ENCODE data around the gene TTC22. TPM values are rescaled to one million over a fixed set of nuclear protein-coding genes. Genes with fewer than 3 reads are reported as not detected.

The TTC22 gene
- not detected in 2 replicates for total RNA-seq
- not detected for polyA plus RNA-seq (2012)

GRCh38 chr1:54800899-54801759 lies at the start of gene TTC22:
TSS of gene TTC22 (minus strand) at chr1:54801323. CDS start at chr1:54801163, 160 bp downstream.
- no peak for DNase-seq (ENCODE audit: low read depth)

DNA sequence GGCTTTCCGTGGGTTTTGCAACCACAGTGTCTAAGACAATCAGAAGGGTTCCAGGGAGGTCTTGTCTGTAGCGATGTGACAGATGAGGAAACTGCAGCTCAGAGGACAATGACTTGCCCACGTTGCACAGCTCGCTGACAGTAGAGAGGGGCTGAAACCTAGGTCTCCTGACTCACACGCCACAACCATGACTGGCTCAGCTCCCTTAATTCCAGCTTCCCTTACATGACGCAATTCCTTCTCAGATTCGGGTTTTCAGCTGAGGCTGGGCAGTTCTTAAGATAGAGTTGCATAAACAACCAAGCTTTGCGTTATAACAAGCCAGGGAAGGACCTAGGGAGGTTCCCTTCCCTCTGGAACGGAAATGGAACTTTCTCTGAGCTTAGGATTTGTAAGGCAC lies 49.6 kb upstream of the TTC22 start:
- peak; percentile 81 for DNase-seq (ENCODE audit: low read depth)

DNA sequence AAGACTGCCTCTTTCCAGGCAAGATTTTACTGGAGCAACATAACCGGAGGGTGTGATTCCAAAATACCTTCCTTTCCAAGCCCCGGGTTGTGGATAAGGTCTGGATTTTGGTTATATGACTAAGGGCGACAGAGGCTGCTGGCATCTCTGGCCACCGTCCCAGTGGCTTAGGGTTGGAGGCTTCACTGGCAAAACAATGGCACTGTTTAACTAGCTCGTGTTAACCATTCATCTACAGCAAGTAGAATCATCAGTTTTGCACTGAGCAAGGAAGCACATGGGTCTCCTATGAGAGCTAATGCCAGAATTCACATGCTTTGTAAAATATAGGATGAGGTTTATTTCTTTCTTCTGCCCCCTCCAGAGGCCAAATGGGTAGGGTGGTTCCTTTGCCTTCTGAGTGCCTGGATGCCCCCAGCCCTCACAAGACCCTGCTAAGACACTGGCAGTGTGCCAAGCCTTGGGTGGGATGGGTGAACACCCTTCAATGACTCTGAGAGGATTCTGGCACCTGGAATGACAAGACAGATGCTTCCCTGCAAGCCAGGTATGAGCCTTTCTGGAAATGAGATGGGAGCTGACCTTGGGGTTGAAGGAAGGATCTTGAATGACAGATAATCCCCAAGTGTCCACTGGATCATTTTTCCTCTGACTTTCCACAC lies 49.1 kb upstream of the TTC22 start:
- DNase-seq (ENCODE audit: low read depth), result peak; percentile 74

GRCh38 chr1:54849219-54850068 lies 48.3 kb upstream of the TTC22 start:
- no peak for DNase-seq (ENCODE audit: low read depth)

DNA sequence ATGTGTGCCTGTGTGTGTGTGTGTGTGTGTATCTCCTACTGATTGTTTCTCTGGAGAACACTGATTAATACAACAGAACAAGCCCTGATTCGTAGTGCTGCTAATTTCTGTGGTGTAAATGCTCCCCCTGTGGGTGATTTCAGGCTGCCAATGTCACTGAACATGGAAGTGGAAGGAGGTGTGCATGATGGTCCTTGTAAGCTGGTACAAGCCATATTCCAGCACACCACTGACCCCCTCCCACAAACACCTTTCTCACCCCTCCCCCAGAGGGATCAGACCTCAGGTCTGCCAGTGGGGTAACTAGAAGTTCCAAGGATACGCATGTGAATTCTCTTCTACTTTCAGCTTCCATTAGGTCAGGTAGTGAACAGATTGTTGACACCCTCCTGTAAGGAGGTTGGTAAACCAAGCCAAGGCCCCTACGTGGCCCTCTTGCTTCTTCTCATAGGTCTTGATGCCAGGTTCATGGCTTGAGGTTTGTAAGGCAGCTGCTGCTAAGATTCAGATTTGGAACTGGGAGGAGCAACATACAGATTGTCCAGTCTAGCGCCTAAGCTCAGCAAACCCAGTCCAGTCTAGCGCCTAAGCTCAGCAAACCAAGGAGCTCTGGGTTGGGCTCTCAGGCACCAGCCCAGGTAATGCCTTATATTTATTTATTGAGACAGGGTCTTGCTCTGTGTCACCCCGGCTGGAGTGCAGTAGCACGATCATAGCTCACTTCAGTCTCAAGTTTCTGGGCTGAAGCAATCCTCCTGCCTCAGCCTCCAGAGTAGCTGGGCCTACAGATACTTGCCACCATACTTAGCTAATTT lies 47.2 kb upstream of the TTC22 start:
- no peak for DNase-seq (ENCODE audit: low read depth)

GRCh38 chr1:54846716-54847284 lies 45.7 kb upstream of the TTC22 start:
- no peak for DNase-seq (ENCODE audit: low read depth)

GRCh38 chr1:54846301-54846700 lies 45.2 kb upstream of the TTC22 start:
- no peak for DNase-seq (ENCODE audit: low read depth)

GRCh38 chr1:54845772-54846171 lies 44.6 kb upstream of the TTC22 start:
- no peak for DNase-seq (ENCODE audit: low read depth)

GRCh38 chr1:54844564-54844963 lies 43.4 kb upstream of the TTC22 start:
- no peak for DNase-seq (ENCODE audit: low read depth)

- no peak for DNase-seq (ENCODE audit: low read depth)
Measured at GRCh38 chr1:54843449-54843848, 42.3 kb upstream of the TTC22 start.

DNA sequence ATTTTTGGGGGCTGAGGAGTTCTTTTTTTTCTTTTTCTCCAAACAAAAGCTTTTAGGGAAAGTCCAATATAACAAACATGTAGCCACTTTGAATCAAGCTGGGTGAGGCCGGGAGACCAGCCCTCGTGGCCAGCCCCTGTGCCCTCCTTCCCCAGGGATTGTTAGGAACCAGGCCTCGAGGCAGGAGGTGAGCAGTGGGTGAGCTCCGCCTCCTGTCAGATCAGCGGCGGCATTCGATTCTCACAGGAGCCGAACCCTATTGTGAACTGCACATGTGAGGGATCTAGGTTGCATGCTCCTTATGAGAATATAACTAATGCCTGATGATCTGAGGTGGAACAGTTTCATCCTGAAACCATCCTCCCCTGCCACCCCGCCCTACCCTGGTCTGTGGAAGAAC lies 41.8 kb upstream of the TTC22 start:
- no peak for DNase-seq (ENCODE audit: low read depth)

- no peak for DNase-seq (ENCODE audit: low read depth)
Measured at GRCh38 chr1:54842206-54842915, 41.2 kb upstream of the TTC22 start.

DNA sequence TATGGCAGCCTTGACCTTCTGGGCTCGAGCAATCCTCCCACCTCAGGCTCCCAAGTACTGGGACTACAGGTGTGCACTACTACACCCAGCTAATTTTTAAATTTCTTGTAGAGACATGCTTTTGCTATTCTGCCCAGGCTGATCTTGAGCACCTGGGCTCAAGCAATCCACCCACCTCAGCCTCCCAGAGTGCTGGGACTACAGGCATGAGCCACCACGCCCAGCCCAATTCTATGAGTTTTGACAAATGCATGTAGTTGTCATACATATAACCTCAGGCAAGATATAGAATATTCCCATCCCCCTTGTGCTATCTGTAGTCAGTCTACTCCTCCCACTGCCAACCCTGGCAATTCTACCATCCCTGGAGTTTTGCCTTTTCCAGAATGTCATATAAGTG lies 38.7 kb upstream of the TTC22 start:
- DNase-seq (ENCODE audit: low read depth), result no peak

- DNase-seq (ENCODE audit: low read depth), result no peak
Measured at GRCh38 chr1:54838565-54839180, 37.5 kb upstream of the TTC22 start.

- no peak for DNase-seq (ENCODE audit: low read depth)
Measured at GRCh38 chr1:54837002-54837853, 36.1 kb upstream of the TTC22 start.

- no peak for DNase-seq (ENCODE audit: low read depth)
Measured at GRCh38 chr1:54836594-54836993, 35.5 kb upstream of the TTC22 start.

DNA sequence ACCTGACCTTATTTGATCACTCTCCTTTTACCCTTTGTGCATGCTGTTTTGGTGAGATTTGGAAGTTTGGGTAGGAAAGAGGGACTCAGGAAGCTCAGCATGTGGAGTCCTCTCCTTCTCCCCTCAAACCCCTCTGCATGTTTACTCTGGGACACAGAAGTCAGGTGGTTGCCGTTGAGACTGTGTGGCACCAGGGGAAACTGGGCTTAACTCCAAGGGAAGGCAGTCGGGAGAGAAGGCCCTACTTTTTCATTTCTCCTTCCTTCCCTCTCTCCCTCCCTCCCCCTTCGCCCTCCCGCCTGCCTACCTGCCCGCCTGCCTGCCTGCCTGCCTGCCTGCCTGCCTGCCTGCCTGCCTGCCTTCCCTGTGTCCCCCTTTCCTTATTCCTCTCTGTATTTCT lies 34.8 kb upstream of the TTC22 start:
- no peak for DNase-seq (ENCODE audit: low read depth)

GRCh38 chr1:54835131-54835898 lies 34.2 kb upstream of the TTC22 start:
- no peak for DNase-seq (ENCODE audit: low read depth)

All from myocyte (in vitro differentiated cells).